Measurements from ENCODE around the gene GPR176. TPM values are rescaled to one million over a fixed set of nuclear protein-coding genes. Genes with fewer than 3 reads are reported as not detected.
A peak's percentile ranks its signal among the peaks of the same experiment; 100 is the strongest.

Gene GPR176
- total RNA-seq, 1 donor from 2014 or later = 35.4 TPM

GRCh38 chr15:39908186-39908585, 11.9 kb downstream of the GPR176 start:
- Histone ChIP-seq H3K27me3 (ENCODE audit: insufficient read depth, low read length) (no peaks in the 10 kb centered on the region), H3K9me3 (ENCODE audit: insufficient read depth, low read depth, low read length) (no peaks in the 10 kb centered on the region), H3K36me3 (ENCODE audit: insufficient read depth, low read length) (no peaks in the 10 kb centered on the region), H3K4me2 (ENCODE audit: low read length) (peak overlapping the region; percentile 34), H3K79me2 (ENCODE audit: insufficient read depth, low read length) (peaks cover 90% of the 10 kb centered on the region), H3K4me3 (ENCODE audit: insufficient read depth, low read depth, low read length) (no peak overlapping the region), H3K27ac (ENCODE audit: low read depth, low read length) (peak overlapping the region; percentile 53), H2AFZ (ENCODE audit: low read depth, low read length) (no peak overlapping the region), H3K9ac (ENCODE audit: low read length) (peak overlapping the region; percentile 11), H4K20me1 (ENCODE audit: insufficient read depth, low read length) (peaks cover 44% of the 10 kb centered on the region), H3K4me1 (ENCODE audit: insufficient read depth, low read length) (peaks cover 18% of the 10 kb centered on the region)
- FAIRE-seq = peak; percentile 66
- peak; percentile 87 for DNase-seq (ENCODE audit: low read depth)
- Mint-ChIP-seq H3K36me3 (ENCODE audit: low read depth, unreplicated experiment) (no peaks in the 10 kb centered on the region), H3K4me3 (ENCODE audit: unreplicated experiment) (no peak overlapping the region), H3K9me3 (ENCODE audit: unreplicated experiment) (peaks cover under 1% of the 10 kb centered on the region), H3K27me3 (ENCODE audit: low read depth, unreplicated experiment) (no peaks in the 10 kb centered on the region), H3K27ac (ENCODE audit: unreplicated experiment) (peak overlapping the region; percentile 94), H3K4me1 (ENCODE audit: low read depth, unreplicated experiment) (peaks cover 17% of the 10 kb centered on the region)
- TF ChIP-seq EZH2 (IDR thresholded peaks at IDR 0.05; ENCODE audit: insufficient read depth, low read length) = no peak
- TF ChIP-seq, protein P1, sequence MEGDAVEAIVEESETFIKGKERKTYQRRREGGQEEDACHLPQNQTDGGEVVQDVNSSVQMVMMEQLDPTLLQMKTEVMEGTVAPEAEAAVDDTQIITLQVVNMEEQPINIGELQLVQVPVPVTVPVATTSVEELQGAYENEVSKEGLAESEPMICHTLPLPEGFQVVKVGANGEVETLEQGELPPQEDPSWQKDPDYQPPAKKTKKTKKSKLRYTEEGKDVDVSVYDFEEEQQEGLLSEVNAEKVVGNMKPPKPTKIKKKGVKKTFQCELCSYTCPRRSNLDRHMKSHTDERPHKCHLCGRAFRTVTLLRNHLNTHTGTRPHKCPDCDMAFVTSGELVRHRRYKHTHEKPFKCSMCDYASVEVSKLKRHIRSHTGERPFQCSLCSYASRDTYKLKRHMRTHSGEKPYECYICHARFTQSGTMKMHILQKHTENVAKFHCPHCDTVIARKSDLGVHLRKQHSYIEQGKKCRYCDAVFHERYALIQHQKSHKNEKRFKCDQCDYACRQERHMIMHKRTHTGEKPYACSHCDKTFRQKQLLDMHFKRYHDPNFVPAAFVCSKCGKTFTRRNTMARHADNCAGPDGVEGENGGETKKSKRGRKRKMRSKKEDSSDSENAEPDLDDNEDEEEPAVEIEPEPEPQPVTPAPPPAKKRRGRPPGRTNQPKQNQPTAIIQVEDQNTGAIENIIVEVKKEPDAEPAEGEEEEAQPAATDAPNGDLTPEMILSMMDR (IDR thresholded peaks at IDR 0.05; ENCODE audit: insufficient read depth, low read depth, low read length) = no peak

- Histone ChIP-seq H3K4me2 (ENCODE audit: low read length) (no peak overlapping the region), H3K36me3 (ENCODE audit: insufficient read depth, low read length) (no peaks in the 10 kb centered on the region), H3K9ac (ENCODE audit: low read length) (no peak overlapping the region), H2AFZ (ENCODE audit: low read depth, low read length) (no peak overlapping the region), H3K4me1 (ENCODE audit: insufficient read depth, low read length) (peaks cover 18% of the 10 kb centered on the region), H3K9me3 (ENCODE audit: insufficient read depth, low read depth, low read length) (no peaks in the 10 kb centered on the region), H3K79me2 (ENCODE audit: insufficient read depth, low read length) (peaks cover 90% of the 10 kb centered on the region), H3K27me3 (ENCODE audit: insufficient read depth, low read length) (no peaks in the 10 kb centered on the region), H3K4me3 (ENCODE audit: insufficient read depth, low read depth, low read length) (no peak overlapping the region), H3K27ac (ENCODE audit: low read depth, low read length) (no peak overlapping the region), H4K20me1 (ENCODE audit: insufficient read depth, low read length) (peaks cover 49% of the 10 kb centered on the region)
- Mint-ChIP-seq H3K4me3 (ENCODE audit: unreplicated experiment) (no peak overlapping the region), H3K9me3 (ENCODE audit: unreplicated experiment) (no peaks in the 10 kb centered on the region), H3K36me3 (ENCODE audit: low read depth, unreplicated experiment) (no peaks in the 10 kb centered on the region), H3K4me1 (ENCODE audit: low read depth, unreplicated experiment) (peaks cover 17% of the 10 kb centered on the region), H3K27ac (ENCODE audit: unreplicated experiment) (no peak overlapping the region), H3K27me3 (ENCODE audit: low read depth, unreplicated experiment) (no peaks in the 10 kb centered on the region)
- no peak for DNase-seq (ENCODE audit: low read depth)
- TF ChIP-seq, protein P1 (IDR thresholded peaks at IDR 0.05; ENCODE audit: insufficient read depth, low read depth, low read length) = no peak
- no peak for TF ChIP-seq EZH2 (IDR thresholded peaks at IDR 0.05; ENCODE audit: insufficient read depth, low read length)
- no peak for FAIRE-seq
These were observed 12.8 kb downstream of the GPR176 start for GRCh38 chr15:39907216-39907615.

DNA sequence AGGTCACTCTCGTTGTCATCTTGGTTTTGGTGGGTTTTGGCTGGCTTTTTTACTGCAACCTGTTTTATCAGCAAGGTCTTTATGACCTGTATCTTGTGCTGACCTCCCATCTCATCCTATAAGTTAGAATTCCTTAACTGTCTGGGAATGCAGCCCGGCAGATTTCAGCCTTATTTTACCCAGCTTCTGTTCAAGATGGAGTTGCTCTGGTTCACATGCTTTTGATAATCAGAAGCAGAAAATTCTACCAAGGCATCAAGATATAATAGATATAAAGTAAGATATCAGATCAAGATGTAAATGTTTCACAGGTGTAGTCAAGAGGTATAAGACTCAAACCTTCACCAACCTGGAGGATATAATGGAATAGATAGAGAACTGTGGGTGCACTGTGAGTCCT, 16.0 kb downstream of the GPR176 start:
- Histone ChIP-seq H4K20me1 (ENCODE audit: insufficient read depth, low read length) (peaks cover 61% of the 10 kb centered on the region), H3K27me3 (ENCODE audit: insufficient read depth, low read length) (no peaks in the 10 kb centered on the region), H3K9ac (ENCODE audit: low read length) (no peak overlapping the region), H3K79me2 (ENCODE audit: insufficient read depth, low read length) (peaks cover 89% of the 10 kb centered on the region), H3K36me3 (ENCODE audit: insufficient read depth, low read length) (no peaks in the 10 kb centered on the region), H3K27ac (ENCODE audit: low read depth, low read length) (no peak overlapping the region), H3K9me3 (ENCODE audit: insufficient read depth, low read depth, low read length) (no peaks in the 10 kb centered on the region), H3K4me2 (ENCODE audit: low read length) (no peak overlapping the region), H3K4me1 (ENCODE audit: insufficient read depth, low read length) (peaks cover 17% of the 10 kb centered on the region), H2AFZ (ENCODE audit: low read depth, low read length) (no peak overlapping the region), H3K4me3 (ENCODE audit: insufficient read depth, low read depth, low read length) (no peak overlapping the region)
- H3K4me1 Mint-ChIP-seq (ENCODE audit: low read depth, unreplicated experiment) = peaks cover 16% of the 10 kb centered on the region
- no peak overlapping the region for H3K27ac Mint-ChIP-seq (ENCODE audit: unreplicated experiment)
- H3K27me3 Mint-ChIP-seq (ENCODE audit: low read depth, unreplicated experiment) = no peaks in the 10 kb centered on the region
- H3K36me3 Mint-ChIP-seq (ENCODE audit: low read depth, unreplicated experiment) = no peaks in the 10 kb centered on the region
- DNase-seq (ENCODE audit: low read depth) = no peak
- no peak for FAIRE-seq
- TF ChIP-seq EZH2 (IDR thresholded peaks at IDR 0.05; ENCODE audit: insufficient read depth, low read length) = no peak
- no peak overlapping the region for H3K4me3 Mint-ChIP-seq (ENCODE audit: unreplicated experiment)
- no peaks in the 10 kb centered on the region for H3K9me3 Mint-ChIP-seq (ENCODE audit: unreplicated experiment)

Measured in astrocyte (in vitro differentiated cells and primary cell).